Right atrium auricular region (tissue), 2 donors: ENCODE results near the gene SPATA17. TPM values are rescaled to one million over a fixed set of nuclear protein-coding genes. Genes with fewer than 3 reads are reported as not detected.

ENCODE experiments used
- DNase-seq: peaks from one replicate; pipeline ENCODE4 v3.0.0-alpha.2; 2019; ENCODE audit warnings: low spot score
- H3K27ac ChIP-seq, 2 donors: fragments of 200-600 bp; sonication (generic); 1 replicate in 1 of 2; 2 replicates in 1 of 2; pipeline ENCODE4 v1.5.1; 2016 to 2019
- H3K27me3 ChIP-seq, 2 donors: fragments of 200-600 bp; sonication (generic); one replicate each; pipeline versions ENCODE4 v1.5.1 to v1.6.0; 2017 to 2019
- H3K36me3 ChIP-seq: fragments of 200-600 bp; sonication (generic); one replicate; pipeline ENCODE4 v1.5.1; 2016
- H3K4me1 ChIP-seq, 2 donors: fragments of 200-600 bp; sonication (generic); one replicate each; pipeline versions ENCODE4 v1.5.1 to v1.6.0; 2017 to 2019
- H3K4me3 ChIP-seq, 2 donors: fragments of 200-600 bp; sonication (generic); 1 replicate in 1 of 2; 2 replicates in 1 of 2; pipeline ENCODE4 v1.5.1; 2017 to 2019; ENCODE audit warnings: mild to moderate bottlenecking in 1 of 2, moderate library complexity in 1 of 2
- H3K9me3 ChIP-seq, 2 donors: fragments of 200-600 bp; sonication (generic); one replicate each; pipeline ENCODE4 v1.5.1; 2019
- total RNA-seq, 2 donors: library from RNA; depleted of rRNA; stranded (reverse); fragments of >200 nt; gene quantifications; one replicate each; pipeline ENCODE4 v1.1.0, GENCODE V29; 2016
- TF ChIP-seq, protein P1 (sequence below), 2 donors: fragments of 200-600 bp; sonication (generic); IDR thresholded peaks; one replicate each; pipeline ENCODE4 v1.5.1; 2019; ENCODE audit warnings: antibody characterized with exemption in 2 of 2

The SPATA17 gene
- total RNA-seq, 2 donors from 2014 or later, result 0.41 to 3.0 TPM

DNA sequence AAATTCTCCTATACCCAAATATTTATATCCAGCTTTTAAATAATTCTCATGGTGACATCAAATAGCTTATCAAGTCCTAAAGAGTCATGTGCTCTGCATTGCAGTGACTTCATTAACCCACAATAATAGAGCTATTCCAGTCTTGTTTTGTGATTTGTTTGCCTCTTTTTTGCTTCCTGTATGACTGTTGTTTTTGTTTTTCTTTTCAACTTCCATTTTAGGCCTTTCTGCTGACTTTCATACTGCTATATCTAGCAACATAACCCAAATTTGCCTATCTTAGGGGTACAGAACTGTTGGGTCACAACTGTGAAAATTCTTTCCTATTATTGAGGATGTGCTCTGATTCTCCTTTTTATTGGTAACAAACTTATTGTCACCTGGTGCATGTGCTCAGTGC lies 30.3 kb downstream of the SPATA17 start:
- H3K9me3 ChIP-seq, result no peaks in the 10 kb centered on the region
- no peaks in the 10 kb centered on the region for H3K27me3 ChIP-seq
- H3K4me1 ChIP-seq, result no peaks in the 10 kb centered on the region
- H3K27ac ChIP-seq, result no peak overlapping the region
- no peaks in the 10 kb centered on the region for H3K36me3 ChIP-seq
- H3K4me3 ChIP-seq, result no peak overlapping the region
- TF ChIP-seq, protein P1, sequence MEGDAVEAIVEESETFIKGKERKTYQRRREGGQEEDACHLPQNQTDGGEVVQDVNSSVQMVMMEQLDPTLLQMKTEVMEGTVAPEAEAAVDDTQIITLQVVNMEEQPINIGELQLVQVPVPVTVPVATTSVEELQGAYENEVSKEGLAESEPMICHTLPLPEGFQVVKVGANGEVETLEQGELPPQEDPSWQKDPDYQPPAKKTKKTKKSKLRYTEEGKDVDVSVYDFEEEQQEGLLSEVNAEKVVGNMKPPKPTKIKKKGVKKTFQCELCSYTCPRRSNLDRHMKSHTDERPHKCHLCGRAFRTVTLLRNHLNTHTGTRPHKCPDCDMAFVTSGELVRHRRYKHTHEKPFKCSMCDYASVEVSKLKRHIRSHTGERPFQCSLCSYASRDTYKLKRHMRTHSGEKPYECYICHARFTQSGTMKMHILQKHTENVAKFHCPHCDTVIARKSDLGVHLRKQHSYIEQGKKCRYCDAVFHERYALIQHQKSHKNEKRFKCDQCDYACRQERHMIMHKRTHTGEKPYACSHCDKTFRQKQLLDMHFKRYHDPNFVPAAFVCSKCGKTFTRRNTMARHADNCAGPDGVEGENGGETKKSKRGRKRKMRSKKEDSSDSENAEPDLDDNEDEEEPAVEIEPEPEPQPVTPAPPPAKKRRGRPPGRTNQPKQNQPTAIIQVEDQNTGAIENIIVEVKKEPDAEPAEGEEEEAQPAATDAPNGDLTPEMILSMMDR (IDR thresholded peaks at IDR 0.05), result no peak
- DNase-seq, result no peak

DNA sequence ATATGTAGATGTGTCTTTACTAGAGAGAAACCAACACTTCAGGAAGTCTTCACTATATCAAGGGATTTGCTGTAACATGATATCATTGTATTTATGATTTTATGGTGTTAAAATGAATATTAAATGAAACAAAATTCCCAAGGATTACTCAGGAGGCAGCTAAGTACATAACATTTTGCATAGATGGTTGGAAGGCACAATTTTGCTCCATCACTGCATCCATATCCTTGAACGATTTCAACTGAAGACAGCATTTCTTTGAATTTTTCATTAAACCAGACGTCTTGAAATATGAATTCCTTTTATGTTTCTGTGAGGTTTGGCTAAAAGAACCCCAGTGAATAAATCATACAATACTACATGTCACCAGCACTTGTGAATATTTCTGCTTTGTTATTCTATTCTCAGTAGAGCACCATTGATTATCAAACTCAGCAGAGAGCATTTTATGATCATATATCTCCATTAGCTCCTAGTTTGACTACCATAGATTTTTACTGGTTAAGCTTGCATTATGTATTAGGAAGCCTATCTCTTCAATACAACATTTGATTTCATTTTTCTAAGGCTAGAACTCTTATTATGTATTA lies 37.3 kb downstream of the SPATA17 start:
- DNase-seq, result no peak
- no peak overlapping the region for H3K27ac ChIP-seq
- no peaks in the 10 kb centered on the region for H3K36me3 ChIP-seq
- no peaks in the 10 kb centered on the region for H3K27me3 ChIP-seq
- TF ChIP-seq, protein P1 (IDR thresholded peaks at IDR 0.05), result no peak
- H3K4me3 ChIP-seq, result no peak overlapping the region
- no peaks in the 10 kb centered on the region for H3K4me1 ChIP-seq
- H3K9me3 ChIP-seq, result no peaks in the 10 kb centered on the region

DNA sequence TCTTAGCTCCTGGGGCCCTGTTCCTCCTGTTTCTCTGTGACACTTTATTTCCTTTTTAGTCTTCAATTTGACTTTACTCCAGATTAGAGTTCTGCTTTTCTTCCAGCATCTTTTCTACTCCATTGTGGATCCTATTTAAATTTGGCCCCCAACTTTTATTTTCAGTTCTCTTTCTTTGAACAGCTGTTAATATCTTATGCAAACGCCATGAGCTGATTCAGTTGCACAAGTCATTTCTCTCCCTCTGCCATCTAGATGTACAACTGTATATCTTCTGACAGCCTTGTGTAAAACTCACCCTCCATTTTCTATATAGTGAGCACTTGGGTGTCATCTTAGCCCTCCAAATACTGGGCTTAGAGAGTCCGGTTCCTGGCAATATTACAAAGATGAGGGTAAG lies 42.2 kb downstream of the SPATA17 start:
- TF ChIP-seq, protein P1 (IDR thresholded peaks at IDR 0.05), result no peak
- H3K4me1 ChIP-seq, result no peaks in the 10 kb centered on the region
- H3K27me3 ChIP-seq, result no peaks in the 10 kb centered on the region
- H3K27ac ChIP-seq, result no peak overlapping the region
- H3K36me3 ChIP-seq, result no peaks in the 10 kb centered on the region
- no peak for DNase-seq
- no peaks in the 10 kb centered on the region for H3K9me3 ChIP-seq
- H3K4me3 ChIP-seq, result no peak overlapping the region

DNA sequence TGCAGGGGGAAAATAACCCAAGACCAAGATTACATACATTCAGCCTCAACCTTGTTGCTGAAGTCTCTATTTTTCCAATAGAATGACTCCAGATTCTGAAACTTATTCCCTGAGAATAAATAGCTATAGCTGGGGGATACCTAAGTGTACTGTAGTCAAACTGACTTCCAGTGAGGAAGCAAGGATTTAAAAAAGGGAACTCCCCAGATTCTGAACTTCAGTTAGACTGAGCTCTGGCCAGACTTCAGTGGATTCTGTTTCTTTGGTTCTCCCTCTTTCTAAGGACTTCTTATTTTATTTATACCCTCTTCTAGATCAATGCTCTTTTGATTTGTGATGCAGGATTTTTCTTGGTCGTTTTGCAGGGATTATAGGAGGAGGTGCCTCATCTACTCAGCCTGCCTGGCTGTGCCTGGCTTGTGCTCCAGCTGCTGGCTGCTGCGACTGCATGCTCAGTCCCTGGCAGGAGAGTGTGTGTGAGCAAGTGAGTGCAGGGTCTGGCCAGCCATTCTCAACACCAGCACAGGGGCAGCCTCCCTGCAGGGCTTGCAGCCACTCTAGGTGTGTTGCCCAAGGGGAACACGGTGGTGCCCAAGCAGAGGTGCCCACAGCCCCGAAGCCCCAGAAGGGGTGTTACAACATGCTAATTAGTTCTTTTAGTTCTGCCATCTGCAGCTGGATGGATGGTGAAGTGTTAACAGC lies 43.0 kb downstream of the SPATA17 start:
- TF ChIP-seq, protein P1 (IDR thresholded peaks at IDR 0.05), result no peak
- Histone ChIP-seq H3K9me3 (no peaks in the 10 kb centered on the region), H3K4me3 (no peak overlapping the region), H3K27ac (no peak overlapping the region), H3K4me1 (no peaks in the 10 kb centered on the region), H3K36me3 (no peaks in the 10 kb centered on the region), H3K27me3 (no peaks in the 10 kb centered on the region)
- DNase-seq, result no peak

DNA sequence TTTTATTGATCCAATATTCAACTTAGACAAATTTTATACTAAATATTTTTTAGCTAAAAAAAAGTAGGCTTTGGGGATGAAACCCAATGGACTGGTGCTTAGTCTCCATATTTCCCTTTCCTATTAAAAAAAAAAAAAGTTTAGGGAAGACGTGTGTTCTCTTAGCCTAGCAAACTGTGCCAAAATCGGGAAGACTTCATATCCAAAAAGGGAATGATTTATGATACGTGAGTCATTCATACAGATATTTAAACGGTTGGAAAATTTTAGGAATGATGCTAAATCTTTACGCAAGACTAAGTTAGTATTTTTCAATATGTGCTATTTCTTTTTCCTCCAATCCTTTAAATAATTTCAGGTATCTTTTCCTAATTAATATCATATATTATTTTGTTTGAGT lies 50.7 kb downstream of the SPATA17 start:
- TF ChIP-seq, protein P1 (IDR thresholded peaks at IDR 0.05), result no peak

More for the DNA sequence above, 50.7 kb downstream of the SPATA17 start:
- Histone ChIP-seq H3K4me1 (no peaks in the 10 kb centered on the region), H3K27ac (no peak overlapping the region), H3K27me3 (no peaks in the 10 kb centered on the region), H3K36me3 (no peaks in the 10 kb centered on the region), H3K9me3 (no peaks in the 10 kb centered on the region), H3K4me3 (no peak overlapping the region)
- DNase-seq, result no peak
